ENCODE measurements around the gene HTR6. TPM values are rescaled to one million over a fixed set of nuclear protein-coding genes. Genes with fewer than 3 reads are reported as not detected.
A peak's percentile ranks its signal among the peaks of the same experiment; 100 is the strongest.

Gene HTR6
- total RNA-seq, 1 experiment from 2014 or later = 0.37 TPM

GRCh38 chr1:19645411-19646251 lies 19.0 kb upstream of the HTR6 start:
- H3K18ac ChIP-seq (ENCODE audit: insufficient read length, low read depth, low read length) = peak overlapping the region; percentile 41
- Mint-ChIP-seq H3K4me1 (peaks cover 13 to 28% of the 10 kb centered on the region in 2 experiments), H3K27ac (no peak overlapping the region; a peak in 1 of 7 replicates), H3K9me3 (peaks cover 0 to 3% of the 10 kb centered on the region in 2 experiments; a peak in 1 of 5 replicates), H3K4me3 (peak overlapping the region; percentile 82 to 97), H3K36me3 (ENCODE audit: insufficient read depth in 1 of 3, low read depth in 3 of 3) (no peaks in the 10 kb centered on the region; a peak in 2 of 7 replicates), H3K27me3 (ENCODE audit: low read depth) (peaks cover 57% of the 10 kb centered on the region)
- DNase-seq = no peak
- H3T11ph ChIP-seq (ENCODE audit: low read length) = no peak overlapping the region
- no peak overlapping the region for H2BK20ac ChIP-seq (ENCODE audit: low read depth, low read length, poor library complexity, severe bottlenecking)
- no peaks in the 10 kb centered on the region for H3K9me3 ChIP-seq (ENCODE audit: control insufficient read depth, low read depth, low read length)
- H2AK5ac ChIP-seq (ENCODE audit: insufficient read length, low read length) = no peak overlapping the region
- H4K8ac ChIP-seq (replicated peaks; ENCODE audit: insufficient read length, low read depth, low read length) = no peak overlapping the region
- no peaks in the 10 kb centered on the region for H3K79me1 ChIP-seq (ENCODE audit: insufficient read depth, low read depth, low read length, poor library complexity, severe bottlenecking)
- no peak overlapping the region for H3K14ac ChIP-seq (ENCODE audit: insufficient read depth, low read length)
- H3K27ac ChIP-seq (ENCODE audit: insufficient read length, low read depth, low read length) = no peak overlapping the region
- H3K4ac ChIP-seq (ENCODE audit: low read depth, low read length) = no peak overlapping the region
- WGBS (ENCODE audit: extremely low coverage, insufficient read length, low lambda C conversion rate) = no CpG with 5 or more reads among the region's 30 CpGs
- peak overlapping the region; percentile 58 for H3K4me2 ChIP-seq (ENCODE audit: insufficient read depth, insufficient read length, low read length)
- H4K91ac ChIP-seq (ENCODE audit: insufficient read length, low read depth, low read length) = no peak overlapping the region
- no peaks in the 10 kb centered on the region; the same call in 1 of the 2 replicates for H3K4me1 ChIP-seq (ENCODE audit: insufficient read depth, low read length)
- H2BK5ac ChIP-seq (ENCODE audit: insufficient read length, low read length) = no peak overlapping the region
- no peak overlapping the region for H4K5ac ChIP-seq (ENCODE audit: insufficient read length, low read depth, low read length)
- no peak overlapping the region for H2BK12ac ChIP-seq (ENCODE audit: insufficient read length, low read depth, low read length)
- TF ChIP-seq, protein P1, sequence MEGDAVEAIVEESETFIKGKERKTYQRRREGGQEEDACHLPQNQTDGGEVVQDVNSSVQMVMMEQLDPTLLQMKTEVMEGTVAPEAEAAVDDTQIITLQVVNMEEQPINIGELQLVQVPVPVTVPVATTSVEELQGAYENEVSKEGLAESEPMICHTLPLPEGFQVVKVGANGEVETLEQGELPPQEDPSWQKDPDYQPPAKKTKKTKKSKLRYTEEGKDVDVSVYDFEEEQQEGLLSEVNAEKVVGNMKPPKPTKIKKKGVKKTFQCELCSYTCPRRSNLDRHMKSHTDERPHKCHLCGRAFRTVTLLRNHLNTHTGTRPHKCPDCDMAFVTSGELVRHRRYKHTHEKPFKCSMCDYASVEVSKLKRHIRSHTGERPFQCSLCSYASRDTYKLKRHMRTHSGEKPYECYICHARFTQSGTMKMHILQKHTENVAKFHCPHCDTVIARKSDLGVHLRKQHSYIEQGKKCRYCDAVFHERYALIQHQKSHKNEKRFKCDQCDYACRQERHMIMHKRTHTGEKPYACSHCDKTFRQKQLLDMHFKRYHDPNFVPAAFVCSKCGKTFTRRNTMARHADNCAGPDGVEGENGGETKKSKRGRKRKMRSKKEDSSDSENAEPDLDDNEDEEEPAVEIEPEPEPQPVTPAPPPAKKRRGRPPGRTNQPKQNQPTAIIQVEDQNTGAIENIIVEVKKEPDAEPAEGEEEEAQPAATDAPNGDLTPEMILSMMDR (conservative IDR thresholded peaks at IDR 0.05) = no peak
- H3K79me2 ChIP-seq (ENCODE audit: insufficient read depth, low read length) = no peaks in the 10 kb centered on the region
- no peak overlapping the region for H2AFZ ChIP-seq (ENCODE audit: low read length)
- no peaks in the 10 kb centered on the region for H4K20me1 ChIP-seq (ENCODE audit: control insufficient read depth, insufficient read depth, insufficient read length)
- no peak overlapping the region for H2BK15ac ChIP-seq (ENCODE audit: low read depth, low read length)
- no peak overlapping the region for H2BK120ac ChIP-seq (ENCODE audit: low read depth, low read length, poor library complexity, severe bottlenecking)
- H3K27me3 ChIP-seq (ENCODE audit: insufficient read depth, low read length) = peaks cover 17% of the 10 kb centered on the region; the same call in 1 of the 2 replicates
- no peak overlapping the region for H3K23ac ChIP-seq (ENCODE audit: insufficient read length, low read depth, low read length)
- peaks cover 19% of the 10 kb centered on the region for H3K23me2 ChIP-seq (ENCODE audit: insufficient read length, low read depth, low read length, poor library complexity, severe bottlenecking)
- no peak overlapping the region for H3K56ac ChIP-seq (ENCODE audit: insufficient read length, low read depth, low read length)
- no peak overlapping the region for H3K9ac ChIP-seq (ENCODE audit: extremely low read depth, insufficient read length, low read length)
